AG09309 (cell line): Measurements from ENCODE around the gene PCNP.

Experiments used
- DNase-seq: peaks from one replicate; pipeline ENCODE4 v3.0.0-alpha.2; 2010; ENCODE audit warnings: low read depth
- H3K4me3 ChIP-seq: 2 replicates; pipeline ENCODE4 v1.5.1; 2011; ENCODE audit warnings: mild to moderate bottlenecking, low read depth, low read length, moderate library complexity; ENCODE audit not compliant: control insufficient read depth
- CTCF ChIP-seq: IDR thresholded peaks from 2 replicates; pipeline ENCODE4 v1.5.1; 2011; ENCODE audit warnings: mild to moderate bottlenecking, low read depth, low read length, inconsistent platforms; ENCODE audit not compliant: insufficient read depth, control insufficient read depth; ENCODE audit errors: missing control alignments

Gene PCNP

DNA sequence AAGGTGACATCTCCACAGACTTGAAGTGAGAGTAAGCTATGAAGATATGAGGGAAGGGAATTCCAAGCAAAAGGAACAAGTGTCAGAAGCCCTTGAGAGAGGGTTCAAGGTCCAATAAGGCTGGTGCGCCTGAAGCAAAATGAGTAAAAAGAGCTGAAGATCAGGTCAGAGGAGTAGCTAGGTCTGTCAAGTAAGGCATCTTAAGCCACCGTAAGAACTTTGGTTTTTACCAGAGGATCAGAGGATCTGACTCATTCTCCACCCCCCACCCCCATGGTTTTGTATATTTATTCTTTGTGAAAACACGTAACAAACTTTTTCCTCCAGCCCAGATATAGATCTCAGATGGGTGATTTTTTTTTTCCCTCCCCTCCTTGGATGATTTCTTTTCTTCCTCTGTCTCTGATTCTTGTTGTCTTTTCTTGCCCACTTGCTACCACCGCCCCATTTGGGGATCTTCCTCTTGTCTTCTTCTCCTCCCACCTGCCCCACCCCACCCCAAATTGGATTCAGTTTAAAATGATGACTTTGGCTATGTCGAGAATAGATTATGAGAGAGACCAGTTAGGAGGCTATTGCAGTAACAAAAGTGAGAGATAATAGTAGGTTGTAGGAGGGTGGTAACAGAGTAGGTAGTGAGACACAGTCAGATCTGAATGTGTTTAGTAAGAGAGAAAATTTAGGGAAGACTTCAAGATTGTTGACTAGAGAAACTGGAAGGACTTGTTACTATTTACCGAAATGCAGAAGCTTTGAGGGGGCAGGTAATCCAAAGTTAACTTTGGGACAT is 6.3 kb upstream of the PCNP start:
- no peak for DNase-seq
- no peak for TF ChIP-seq CTCF
- H3K4me3 ChIP-seq = no peak overlapping the region

DNA sequence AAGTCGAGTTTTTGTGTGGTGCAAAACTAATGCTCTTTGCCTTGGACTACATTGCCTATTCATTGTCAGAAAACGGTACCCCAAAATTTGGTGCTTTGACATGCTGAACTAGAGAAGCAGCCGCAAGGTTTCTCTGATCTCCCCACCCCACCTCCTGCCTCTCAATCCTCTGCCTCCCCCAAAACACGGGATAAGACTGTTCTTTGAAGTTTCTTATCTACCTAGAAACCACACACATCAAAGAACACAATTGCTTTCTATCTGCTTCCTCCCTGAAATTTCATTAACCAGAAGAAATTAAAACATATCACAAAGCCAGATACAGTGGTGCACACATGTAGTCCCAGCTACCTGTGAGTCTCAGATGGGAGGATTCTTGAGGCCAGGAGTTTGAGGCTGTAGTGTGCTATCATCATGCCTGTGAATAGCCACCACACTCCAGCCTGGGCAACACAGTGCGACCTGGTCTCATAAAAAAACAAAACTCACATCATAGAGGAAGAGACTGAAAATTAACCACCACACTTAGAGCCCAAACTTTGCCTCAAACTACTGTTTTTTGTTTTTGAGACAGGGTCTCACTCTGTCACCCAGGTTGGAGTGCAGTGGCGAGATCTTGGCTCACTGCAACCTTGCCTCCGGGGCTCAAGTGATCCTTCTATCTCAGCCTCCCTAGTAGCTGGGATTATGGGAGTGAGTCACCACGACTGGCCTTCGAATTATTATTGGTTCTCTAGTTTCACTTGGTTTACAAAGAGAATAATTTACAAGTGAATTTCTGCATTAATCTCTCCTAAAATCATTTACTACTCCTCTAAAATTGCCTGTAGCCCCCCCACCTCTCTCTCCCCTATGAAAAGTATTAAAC is 2.7 kb upstream of the PCNP start:
- DNase-seq = no peak
- no peak for TF ChIP-seq CTCF
- H3K4me3 ChIP-seq = no peak overlapping the region

DNA sequence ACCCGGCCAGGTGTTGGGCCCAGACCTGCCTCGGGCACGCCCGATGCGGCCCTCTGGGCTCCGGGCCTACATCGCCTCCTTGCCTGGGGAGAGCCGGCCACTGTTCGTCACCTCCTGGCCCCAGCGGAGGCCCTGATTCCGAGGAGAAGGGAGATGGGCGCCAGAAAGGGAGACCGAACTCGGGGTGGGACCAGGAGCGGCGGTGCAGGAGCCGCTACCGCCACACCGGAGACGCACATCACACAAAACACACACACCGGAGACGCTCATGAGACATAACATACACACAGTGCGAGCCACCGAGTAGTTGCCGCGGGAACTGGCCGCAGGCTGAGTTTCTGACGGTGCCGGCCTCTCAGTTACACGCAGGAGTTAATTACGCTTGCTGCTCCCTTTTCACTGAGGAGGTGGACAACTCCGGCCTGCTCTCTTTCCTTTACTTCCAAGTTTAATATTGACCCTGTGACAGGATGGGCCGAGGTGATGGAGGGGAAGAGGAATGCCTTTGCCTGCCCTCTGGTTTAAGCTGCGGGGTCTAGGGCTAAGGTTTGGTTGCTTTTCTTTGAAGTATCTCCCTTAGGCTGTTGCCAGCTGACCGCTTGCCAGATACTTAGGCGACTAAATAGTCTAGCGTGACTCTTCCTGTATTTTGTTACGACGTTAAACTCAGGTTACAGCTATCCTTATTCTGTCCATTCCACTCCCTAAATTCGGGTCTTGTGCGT is 570 bp downstream of the PCNP start:
- H3K4me3 ChIP-seq = peak overlapping the region; percentile 87
- peak; percentile 21 for DNase-seq
- no peak for TF ChIP-seq CTCF

DNA sequence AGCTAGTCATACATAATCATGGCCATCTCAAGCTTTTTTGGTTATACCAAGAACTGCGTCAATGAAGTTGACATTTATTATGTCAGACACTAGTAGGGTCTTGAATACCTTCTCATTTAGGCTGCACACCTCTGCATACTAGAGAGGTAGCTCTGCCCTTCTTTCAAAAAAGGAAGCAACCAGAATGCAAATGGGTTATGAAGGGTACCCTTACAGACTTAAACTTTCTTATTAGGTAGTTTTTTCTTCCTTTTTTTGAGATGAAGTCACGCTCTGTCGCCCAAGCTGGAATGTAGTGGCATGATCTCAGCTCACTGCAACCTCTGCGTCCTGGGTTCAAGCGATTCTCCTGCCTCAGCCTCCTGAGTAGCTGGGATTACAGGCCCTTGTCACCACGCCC is 3.3 kb downstream of the PCNP start:
- no peak for DNase-seq
- no peak for TF ChIP-seq CTCF
- no peak overlapping the region for H3K4me3 ChIP-seq

GRCh38 chr3:101588616-101589015 is 14.6 kb downstream of the PCNP start:
- no peak overlapping the region for H3K4me3 ChIP-seq
- no peak for TF ChIP-seq CTCF
- DNase-seq = no peak

DNA sequence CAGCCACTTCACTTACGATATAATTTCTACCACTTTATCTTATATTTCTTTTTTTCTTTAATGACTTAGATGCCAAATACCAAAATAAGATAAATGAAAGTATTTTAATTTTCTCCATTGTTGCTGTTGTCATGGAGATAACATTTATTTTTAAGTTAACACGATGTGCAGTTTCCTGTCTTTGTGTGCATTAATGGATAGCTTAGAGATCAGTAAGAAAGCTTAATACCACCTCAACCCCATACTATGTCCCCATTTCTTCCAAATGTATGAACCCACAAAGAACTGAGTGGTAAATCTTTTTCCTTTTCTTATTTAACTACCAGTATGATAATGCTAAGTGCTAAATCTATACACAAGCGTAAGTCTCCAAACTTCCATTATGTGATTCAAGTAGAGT is 17.1 kb downstream of the PCNP start:
- TF ChIP-seq CTCF = no peak
- no peak overlapping the region for H3K4me3 ChIP-seq
- no peak for DNase-seq
